Kidney tubule cell (primary cell): Measurements from ENCODE around the gene MROH2A.
"Not testable (repeated sequence)": the region's sequence is repeated elsewhere in the genome, so short reads cannot be mapped to it uniquely, and the experiment has no call there.

Experiments
- DNase-seq: peaks from one replicate; pipeline ENCODE4 v3.0.0-alpha.2; 2018; ENCODE audit warnings: low spot score

The MROH2A gene, protein sequence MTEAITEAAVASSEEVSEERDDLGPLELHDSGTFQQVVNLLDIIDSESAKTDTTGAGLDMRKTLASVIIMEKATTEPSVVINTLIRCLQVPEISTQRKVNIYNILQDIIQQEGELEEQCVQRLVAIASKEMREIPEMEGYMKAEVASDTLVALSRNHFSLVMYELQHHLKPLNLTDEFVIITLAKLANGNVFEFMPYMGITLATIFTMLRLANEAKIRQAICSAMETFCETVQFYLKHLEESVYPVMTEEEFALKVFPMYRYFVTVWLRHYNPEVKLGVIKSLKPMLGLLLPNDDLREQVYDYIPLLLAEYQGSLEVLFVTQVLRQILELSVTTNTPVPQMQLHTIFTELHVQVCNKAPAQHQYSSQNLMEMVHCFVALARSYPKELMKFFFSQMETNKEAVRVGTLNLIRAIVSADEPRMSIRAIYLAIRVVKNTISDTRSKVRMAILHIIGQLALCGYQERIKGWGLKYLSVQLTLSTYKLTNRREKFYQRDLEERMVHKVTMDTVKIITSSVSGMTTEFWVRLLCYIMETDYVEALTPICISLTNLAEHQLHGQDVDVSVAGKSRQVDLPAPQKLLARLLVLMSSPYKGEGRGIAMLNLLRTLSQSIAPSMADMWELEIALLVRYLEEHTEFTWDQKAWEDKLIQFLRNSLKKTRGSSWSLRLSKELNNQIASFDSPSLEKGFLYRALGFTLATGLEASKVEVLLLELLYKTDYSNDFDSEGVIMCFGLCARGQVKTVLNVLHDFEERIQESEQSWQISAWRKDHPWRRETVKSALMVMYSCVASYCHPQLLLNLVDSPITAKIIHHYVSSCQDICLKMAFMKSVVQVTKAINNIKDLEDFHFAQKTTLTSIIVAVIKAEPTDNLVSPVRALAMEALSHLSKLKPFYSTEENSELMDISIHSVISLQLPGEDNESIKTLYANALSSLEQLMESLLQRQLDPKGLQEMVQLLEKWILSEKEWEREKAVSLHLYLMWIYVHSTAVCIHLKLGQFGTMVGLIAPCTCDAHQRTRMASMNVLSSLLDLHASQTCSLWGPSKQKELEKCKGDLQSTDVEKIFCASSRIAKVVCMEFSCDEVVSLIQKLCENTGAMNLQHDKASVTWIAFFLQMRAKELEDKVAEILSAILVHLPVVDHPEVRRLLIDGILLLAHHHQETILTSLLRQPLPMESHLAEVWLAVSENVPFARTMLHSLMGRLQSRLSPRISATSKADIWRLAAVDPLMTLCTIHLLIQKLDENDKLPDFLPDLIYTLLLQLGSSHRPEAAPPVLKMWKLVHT (N-terminal part only)

GRCh38 chr2:233778030-233778429 is at the start of gene MROH2A:
TSS of gene MROH2A (plus strand) at chr2:233778330. CDS start at chr2:233779359, 1,029 bp downstream.
- DNase-seq: no peak

GRCh38 chr2:233728723-233729301 is 49.3 kb upstream of the MROH2A start, which contains the start of gene UGT1A3:
TSS of gene UGT1A3 (plus strand) at chr2:233729042. CDS start at chr2:233729127, 85 bp downstream.
- no peak for DNase-seq

DNA sequence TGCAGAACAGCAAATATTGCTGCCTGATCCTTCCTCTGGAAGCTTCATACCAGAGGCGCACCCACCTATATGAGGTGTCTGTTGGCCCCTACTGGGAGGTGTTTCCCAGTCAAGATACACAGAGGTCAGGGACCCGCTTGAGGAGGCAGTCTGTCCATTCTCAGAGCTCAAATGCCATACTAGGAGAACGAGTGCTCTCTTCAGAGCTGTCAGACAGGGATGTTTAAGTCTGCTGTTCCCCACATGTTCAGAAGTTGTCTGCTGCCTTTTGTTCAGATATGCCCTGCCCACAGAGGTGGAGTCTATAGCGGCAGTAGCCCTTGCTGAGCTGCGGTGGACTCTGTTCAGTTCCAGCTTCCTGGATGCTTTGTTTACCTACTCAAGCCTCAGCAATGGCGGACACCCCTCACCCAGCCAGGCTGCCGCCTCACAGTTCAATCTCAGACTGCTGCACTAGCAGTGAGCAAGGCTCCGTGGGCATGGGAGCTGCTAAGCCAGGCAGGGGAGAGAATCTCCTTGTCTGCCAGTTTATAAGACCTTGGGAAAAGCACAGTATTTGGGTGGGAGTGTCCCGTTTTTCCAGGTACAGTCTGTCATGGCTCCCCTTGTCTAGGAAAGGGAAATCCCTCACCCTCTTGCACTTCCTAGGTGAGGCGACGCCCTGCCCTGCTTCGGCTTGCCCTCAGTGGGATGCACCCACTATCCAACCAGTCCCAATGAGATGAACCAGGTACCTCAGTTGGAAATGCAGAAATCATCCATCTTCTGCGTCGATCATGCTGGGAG is 41.1 kb upstream of the MROH2A start:
- DNase-seq: not testable (repeated sequence)

DNA sequence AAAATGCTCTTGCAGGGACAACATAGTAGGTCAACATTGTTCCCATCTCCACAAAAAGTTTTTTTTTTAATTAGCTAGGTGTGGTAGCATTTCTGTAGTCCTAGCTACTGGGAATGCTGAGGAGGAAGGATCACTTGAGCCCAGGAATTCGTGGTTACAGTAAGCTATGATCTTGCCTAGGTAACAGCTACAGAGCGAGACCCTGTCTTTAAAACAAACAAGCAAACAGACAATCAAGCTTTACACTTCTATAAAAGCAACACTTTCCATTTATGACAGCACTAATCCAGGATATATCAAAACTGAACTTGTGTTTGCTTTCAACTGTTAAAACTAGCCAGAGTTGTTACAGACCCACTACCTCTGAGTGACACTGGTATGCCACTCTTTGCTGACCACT is 37.3 kb upstream of the MROH2A start:
- DNase-seq: peak; percentile 22

DNA sequence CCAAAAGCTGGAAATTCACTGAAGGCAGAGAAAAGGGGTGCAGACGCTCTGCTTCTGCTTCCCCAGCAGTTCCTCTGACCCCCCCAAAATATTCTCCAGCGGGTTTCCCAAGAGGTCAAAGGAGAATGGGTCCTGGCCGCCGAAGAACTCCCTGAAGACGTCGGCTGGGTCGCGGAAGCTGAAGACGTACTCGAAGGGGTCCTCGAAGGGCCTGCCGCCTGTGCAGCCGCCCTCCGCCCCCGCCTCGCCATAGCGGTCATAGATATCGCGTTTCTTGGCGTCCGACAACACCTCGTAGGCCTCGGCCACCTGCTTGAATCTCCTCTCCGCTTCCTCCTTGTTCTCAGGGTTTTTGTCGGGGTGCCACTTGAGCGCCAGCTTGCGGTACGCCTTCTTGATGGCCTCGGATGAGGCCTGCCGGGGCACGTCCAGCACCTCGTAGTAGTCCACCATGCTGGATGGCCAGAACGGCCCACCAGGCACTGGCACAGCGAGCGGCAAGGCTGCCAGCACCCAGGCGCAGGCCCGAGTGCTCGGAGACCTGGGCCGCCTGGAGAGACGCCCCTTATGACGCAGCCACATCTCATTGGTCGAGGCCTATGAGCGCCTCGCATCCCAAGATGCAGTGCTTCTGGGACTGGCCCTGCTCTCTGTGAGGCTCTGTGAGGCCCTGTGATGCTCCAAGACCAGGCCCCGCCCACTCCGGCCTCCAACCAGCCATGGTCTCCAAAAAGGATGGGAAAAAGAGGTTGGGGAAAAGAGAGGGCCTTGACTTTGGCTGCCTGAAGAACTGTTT is 34.5 kb upstream of the MROH2A start:
- no peak for DNase-seq

- DNase-seq: no peak
These were observed 32.9 kb upstream of the MROH2A start for GRCh38 chr2:233745073-233745755.

DNA sequence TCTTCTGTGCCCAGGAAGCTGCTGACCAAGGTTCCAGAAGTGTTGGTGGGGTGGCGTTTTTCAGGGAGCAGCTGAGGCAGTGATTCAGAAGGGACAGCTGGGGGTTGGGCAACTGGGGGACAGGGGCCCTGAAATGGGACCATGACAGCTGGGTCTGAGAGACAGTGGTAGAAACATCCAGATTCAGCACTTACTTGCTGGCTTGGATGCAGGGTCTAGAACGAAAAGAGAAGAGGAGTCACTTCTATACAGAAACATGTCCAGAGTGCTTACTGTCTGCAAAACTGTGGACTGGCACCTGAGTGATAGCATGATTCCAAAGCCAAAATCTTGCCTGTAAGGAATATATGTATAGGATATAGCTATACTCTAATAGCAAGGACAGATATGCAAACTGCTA is 32.3 kb upstream of the MROH2A start:
- not testable (repeated sequence) for DNase-seq

- DNase-seq: no peak
These were observed 31.5 kb upstream of the MROH2A start for GRCh38 chr2:233746475-233747282.

GRCh38 chr2:233747283-233747544 is 30.9 kb upstream of the MROH2A start:
- no peak for DNase-seq

DNA sequence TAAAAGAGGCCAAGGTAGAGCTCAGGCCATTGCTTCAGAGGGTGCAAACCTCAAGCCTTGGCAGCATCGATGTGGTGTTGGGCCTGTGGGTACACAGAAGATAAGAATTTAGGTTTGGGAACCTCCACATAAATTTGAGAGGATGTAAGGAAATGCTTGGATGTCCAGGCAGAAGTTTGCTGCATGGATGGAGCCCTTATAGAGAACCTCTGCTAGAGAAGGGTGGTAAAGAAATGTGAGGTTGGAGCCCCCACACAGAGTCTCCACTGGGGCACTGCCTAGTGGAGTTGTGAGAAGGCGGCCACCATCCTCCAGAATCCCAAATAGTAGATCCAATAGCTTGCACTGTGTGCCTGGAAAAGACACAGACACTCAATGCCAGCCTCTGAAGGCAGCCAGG is 27.4 kb upstream of the MROH2A start:
- DNase-seq: not testable (repeated sequence)

GRCh38 chr2:233751212-233752009 is 26.7 kb upstream of the MROH2A start:
- DNase-seq: not testable (repeated sequence)

DNA sequence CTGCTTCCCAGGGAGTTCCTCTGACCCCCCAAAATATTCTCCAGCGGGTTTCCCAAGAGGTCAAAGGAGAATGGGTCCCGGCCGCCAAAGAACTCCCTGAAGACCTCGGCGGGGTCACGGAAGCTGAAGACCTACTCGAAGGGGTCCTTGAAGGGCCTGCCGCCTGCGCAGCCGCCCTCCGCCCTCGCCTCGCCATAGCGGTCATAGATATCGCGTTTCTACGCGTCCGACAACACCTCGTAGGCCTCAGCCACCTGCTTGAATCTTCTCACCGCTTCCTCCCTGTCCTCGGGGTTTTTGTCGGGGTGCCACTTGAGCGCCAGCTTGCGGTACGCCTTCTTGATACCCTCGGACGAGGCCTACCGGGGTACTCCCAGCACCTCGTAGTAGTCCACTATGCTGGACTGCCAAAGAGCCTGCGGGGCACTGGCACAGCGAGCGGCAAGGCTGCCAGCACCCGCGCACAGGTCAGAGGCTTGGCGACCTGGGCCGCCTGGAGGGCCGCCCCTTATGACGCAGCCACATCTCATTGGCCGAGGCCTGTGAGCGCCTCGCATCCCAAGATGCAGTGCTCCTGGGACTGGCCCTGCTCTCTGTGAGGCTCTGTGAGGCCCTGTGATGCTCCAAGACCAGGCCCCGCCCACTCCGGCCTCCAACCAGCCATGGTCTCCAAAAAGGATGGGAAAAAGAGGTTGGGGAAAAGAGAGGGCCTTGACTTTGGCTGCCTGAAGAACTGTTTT is 23.1 kb upstream of the MROH2A start:
- DNase-seq: no peak

DNA sequence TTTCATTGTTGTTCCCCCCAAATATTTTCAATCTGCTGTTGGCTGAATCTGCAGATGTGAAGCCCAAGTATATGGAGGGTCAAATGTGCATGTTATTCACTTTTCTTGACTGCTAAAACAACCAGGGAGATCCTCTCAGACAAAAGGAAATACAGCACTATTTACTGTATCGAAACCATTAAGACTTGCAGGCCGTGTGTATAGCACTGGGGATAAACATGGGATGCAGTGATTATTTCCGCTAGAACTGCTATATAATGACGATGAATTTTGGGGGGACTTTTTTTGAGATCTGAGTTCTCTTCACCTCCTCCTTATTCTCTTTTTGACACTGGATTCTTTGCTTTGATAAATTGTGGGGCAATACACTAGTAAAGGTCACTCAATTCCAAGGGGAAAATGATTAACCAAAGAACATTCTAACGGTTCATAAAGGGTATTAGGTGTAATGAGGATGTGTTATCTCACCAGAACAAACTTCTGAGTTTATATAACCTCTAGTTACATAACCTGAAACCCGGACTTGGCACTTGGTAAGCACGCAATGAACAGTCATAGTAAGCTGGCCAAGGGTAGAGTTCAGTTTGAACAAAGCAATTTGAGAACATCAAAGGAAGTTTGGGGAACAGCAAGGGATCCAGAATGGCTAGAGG is 21.6 kb upstream of the MROH2A start:
- DNase-seq: no peak

GRCh38 chr2:233758141-233758540 is 20.0 kb upstream of the MROH2A start:
- no peak for DNase-seq

DNA sequence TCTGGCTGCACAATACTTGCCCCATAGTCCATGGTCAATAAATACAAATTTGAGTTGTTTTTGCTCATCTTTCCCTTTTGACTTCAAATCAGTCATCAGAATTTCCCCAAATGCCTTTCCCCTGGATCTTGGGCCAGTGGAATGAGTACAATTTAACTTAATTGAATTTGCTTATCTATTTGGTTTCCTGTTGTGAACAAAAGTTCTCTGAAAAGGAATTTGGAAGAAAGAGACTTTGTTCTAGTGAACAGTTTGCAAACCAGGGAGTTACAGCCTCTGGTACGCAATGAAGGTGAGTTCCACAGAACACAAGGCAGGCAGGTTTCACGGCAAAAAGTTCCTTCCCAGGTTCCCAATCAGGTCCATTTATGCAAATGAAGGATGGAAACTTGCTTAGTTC is 19.3 kb upstream of the MROH2A start:
- no peak for DNase-seq

DNA sequence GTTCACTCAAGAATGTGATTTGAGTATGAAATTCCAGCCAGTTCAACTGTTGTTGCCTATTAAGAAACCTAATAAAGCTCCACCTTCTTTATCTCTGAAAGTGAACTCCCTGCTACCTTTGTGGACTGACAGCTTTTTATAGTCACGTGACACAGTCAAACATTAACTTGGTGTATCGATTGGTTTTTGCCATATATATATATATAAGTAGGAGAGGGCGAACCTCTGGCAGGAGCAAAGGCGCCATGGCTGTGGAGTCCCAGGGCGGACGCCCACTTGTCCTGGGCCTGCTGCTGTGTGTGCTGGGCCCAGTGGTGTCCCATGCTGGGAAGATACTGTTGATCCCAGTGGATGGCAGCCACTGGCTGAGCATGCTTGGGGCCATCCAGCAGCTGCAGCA is 18.1 kb upstream of the MROH2A start, which contains the start of gene UGT1A1:
UGT1A1 (plus strand) TSS at position 228 of the 400 bp plus-strand sequence; CDS start at position 246, 18 bp downstream.
- no peak for DNase-seq
